ENCODE results near the gene NPEPPS. TPM values are rescaled to one million over a fixed set of nuclear protein-coding genes. Genes with fewer than 3 reads are reported as not detected.

Gene NPEPPS
- total RNA-seq, 4 donors from 2014 or later: 79.3 to 116 (median 110) TPM

GRCh38 chr17:47611372-47612350 is 80.8 kb downstream of the NPEPPS start:
- WGBS, 2 donors (ENCODE audit: low coverage in 1 of 2): 65 to 86% methylated on average over 3 to 4 of the region's 5 CpGs

GRCh38 chr17:47615766-47616424 is 85.0 kb downstream of the NPEPPS start:
- peak; percentile 31 for ATAC-seq
- Histone ChIP-seq H3K4me1 (peaks cover 0 to 36% (median 3%) of the 10 kb centered on the region in 3 donors), H3K36me3 (peaks cover 0 to 87% of the 10 kb centered on the region in 2 donors), H3K27me3 (no peaks in the 10 kb centered on the region), H3K4me3 (no peak overlapping the region), H3K27ac (no peak overlapping the region), H3K9me3 (no peaks in the 10 kb centered on the region)
- 50 to 65% methylated on average over 4 to 8 of the region's 8 CpGs for WGBS, 2 donors (ENCODE audit: low coverage in 1 of 2)
- TF ChIP-seq POLR2AphosphoS5 (IDR thresholded peaks at IDR 0.05) (no peak), CTCF (IDR thresholded peaks at IDR 0.05) (peak; percentile 56 to 86 (median 72))

More at GRCh38 chr17:47611372-47612350, 80.8 kb downstream of the NPEPPS start:
- Histone ChIP-seq H3K4me1 (peaks cover 0 to 6% (median 0%) of the 10 kb centered on the region in 3 donors), H3K4me3 (no peak overlapping the region), H3K36me3 (peaks cover 3 to 77% of the 10 kb centered on the region in 2 donors), H3K27ac (no peak overlapping the region), H3K27me3 (no peaks in the 10 kb centered on the region), H3K9me3 (no peaks in the 10 kb centered on the region)
- TF ChIP-seq POLR2A (IDR thresholded peaks at IDR 0.05): no peak
- TF ChIP-seq EP300 (IDR thresholded peaks at IDR 0.05): no peak
- TF ChIP-seq POLR2AphosphoS5 (IDR thresholded peaks at IDR 0.05): no peak
- no peak for TF ChIP-seq CTCF (IDR thresholded peaks at IDR 0.05)
- ATAC-seq: no peak

- WGBS, 2 donors (ENCODE audit: low coverage in 1 of 2): 29 to 40% methylated on average over 4 of the region's 4 CpGs
- peaks cover 0 to 77% of the 10 kb centered on the region in 2 donors for H3K36me3 ChIP-seq
- TF ChIP-seq POLR2A (IDR thresholded peaks at IDR 0.05) (no peak), CTCF (IDR thresholded peaks at IDR 0.05) (peak; percentile 19 to 34 (median 24))
- peaks cover 7 to 61% (median 14%) of the 10 kb centered on the region in 3 donors for H3K4me1 ChIP-seq
- no peaks in the 10 kb centered on the region for H3K27me3 ChIP-seq
- H3K27ac ChIP-seq: peak overlapping the region in 3 of 4 donors; percentile 41 to 75 (median 71)
- no peak for ATAC-seq
- H3K9me3 ChIP-seq: no peaks in the 10 kb centered on the region
- H3K4me3 ChIP-seq: no peak overlapping the region
Observed at GRCh38 chr17:47618410-47618809, 87.5 kb downstream of the NPEPPS start.

GRCh38 chr17:47620503-47621245 is 89.8 kb downstream of the NPEPPS start:
- no peak for ATAC-seq
- Histone ChIP-seq H3K27ac (peak overlapping the region; percentile 41 to 75 (median 73)), H3K36me3 (peaks cover 0 to 78% of the 10 kb centered on the region in 2 donors), H3K4me1 (peaks cover 7 to 61% (median 14%) of the 10 kb centered on the region in 3 donors), H3K27me3 (no peaks in the 10 kb centered on the region), H3K4me3 (no peak overlapping the region), H3K9me3 (no peaks in the 10 kb centered on the region)
- WGBS, 2 donors (ENCODE audit: low coverage in 1 of 2): 73 to 74% methylated on average over 3 of the region's 3 CpGs
- TF ChIP-seq CTCF (IDR thresholded peaks at IDR 0.05) (no peak), EP300 (IDR thresholded peaks at IDR 0.05) (no peak), POLR2AphosphoS5 (IDR thresholded peaks at IDR 0.05) (no peak), POLR2A (IDR thresholded peaks at IDR 0.05) (no peak)
